GM21619 (cell line): Measurements from ENCODE around the gene BRI3BP.
"Not testable (repeated sequence)": the region's sequence is repeated elsewhere in the genome, so short reads cannot be mapped to it uniquely, and the experiment has no call there.

Experiments
- ATAC-seq: cut with Tn5 transposase; IDR thresholded peaks from one replicate; pipeline ENCODE4 v1.9.1; 2021; ENCODE audit not compliant: unreplicated experiment

Gene BRI3BP

DNA sequence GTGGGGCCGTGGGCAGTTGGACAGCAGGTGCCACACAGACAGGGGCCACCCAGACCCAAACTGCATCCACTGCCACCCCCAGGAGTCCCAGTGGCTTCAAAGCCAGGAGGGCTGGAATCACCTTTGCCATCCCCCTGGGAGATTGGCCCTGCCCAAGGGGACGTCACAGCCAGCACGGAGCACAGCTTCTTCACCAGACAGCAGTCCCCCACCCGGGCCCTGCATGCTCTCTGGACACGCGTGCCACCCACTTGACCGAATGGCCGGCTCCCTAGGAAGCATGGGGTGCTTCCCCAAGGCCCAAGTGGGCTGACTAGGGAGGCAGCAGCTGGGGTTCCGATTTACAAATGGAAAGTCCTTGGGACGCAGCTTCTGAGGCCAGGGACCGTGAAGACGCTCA lies 21.8 kb upstream of the BRI3BP start:
- no peak for ATAC-seq

DNA sequence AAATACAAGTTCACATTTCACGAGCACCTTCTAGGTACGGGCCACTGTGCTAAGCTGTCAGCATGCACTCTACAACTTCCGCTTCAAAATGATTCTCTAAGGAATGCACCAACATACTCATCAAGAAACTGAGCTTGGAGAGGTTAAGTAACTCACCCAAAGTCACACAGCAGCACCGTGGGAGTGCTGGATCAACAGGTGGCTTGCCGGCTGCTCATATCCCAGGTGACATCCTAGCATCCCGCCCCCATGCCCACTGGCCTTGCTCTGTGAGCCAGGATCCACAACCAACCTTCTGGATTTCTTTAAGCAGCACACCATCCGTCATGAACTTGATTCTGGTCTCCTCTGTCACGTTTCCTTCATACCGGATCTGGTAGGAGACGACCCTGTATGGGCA lies 21.2 kb upstream of the BRI3BP start:
- no peak for ATAC-seq

DNA sequence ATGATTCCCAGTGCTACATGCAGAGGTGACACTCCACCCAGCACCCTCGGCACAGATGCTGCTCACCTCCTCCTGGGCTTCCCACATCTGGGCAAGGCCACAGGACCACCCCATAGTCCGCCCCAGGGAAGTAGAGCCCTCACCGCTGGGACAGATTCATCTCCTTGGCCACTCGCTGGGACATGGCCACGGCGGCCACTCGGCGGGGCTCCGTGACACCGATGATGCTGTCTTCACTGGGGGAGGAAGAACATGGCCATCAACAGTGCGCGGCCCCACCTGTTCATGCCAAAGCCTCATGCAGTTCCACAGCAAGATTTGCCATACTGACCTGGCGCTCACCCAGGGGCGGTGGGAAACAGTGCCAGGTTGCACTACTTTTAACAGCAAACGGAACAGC lies 18.2 kb upstream of the BRI3BP start:
- ATAC-seq, result no peak

DNA sequence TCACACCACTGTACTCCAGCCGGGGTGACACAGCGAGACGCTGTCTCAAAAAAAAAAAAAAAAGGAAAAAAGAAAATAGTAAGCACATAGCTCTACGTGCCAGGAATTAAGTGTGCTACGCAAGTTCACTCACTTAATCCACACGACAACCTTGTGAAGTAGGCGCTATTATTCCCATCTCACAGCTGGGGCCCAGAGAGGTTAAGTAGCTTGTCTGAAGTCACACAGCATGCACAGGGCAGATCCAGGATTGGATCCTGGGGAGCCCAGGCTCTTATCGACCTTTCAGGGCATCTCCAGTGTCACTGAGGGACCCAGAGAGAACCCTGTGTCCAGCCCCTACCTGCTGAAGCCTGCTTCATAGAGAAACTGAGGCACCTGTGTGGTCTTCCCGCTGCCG lies 16.4 kb upstream of the BRI3BP start:
- no peak for ATAC-seq

DNA sequence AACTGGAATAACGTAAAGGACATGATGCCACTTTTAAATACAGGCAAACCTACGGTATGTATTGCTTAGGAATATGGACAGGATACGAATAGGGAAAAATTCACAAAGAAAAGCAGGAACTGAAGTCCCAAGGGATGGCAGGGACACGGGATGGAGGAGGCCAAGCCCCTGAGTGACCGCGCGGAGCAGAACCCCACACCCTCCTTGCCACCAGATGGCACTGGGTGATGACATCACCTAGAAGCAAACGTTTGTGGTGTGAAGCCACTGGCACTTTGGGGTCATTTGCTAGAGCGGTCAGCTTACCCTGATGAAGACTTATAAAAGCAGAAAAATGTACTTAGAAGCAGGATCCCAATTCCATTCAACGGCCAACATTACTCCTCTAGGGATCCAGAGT lies 13.9 kb upstream of the BRI3BP start:
- ATAC-seq, result no peak

DNA sequence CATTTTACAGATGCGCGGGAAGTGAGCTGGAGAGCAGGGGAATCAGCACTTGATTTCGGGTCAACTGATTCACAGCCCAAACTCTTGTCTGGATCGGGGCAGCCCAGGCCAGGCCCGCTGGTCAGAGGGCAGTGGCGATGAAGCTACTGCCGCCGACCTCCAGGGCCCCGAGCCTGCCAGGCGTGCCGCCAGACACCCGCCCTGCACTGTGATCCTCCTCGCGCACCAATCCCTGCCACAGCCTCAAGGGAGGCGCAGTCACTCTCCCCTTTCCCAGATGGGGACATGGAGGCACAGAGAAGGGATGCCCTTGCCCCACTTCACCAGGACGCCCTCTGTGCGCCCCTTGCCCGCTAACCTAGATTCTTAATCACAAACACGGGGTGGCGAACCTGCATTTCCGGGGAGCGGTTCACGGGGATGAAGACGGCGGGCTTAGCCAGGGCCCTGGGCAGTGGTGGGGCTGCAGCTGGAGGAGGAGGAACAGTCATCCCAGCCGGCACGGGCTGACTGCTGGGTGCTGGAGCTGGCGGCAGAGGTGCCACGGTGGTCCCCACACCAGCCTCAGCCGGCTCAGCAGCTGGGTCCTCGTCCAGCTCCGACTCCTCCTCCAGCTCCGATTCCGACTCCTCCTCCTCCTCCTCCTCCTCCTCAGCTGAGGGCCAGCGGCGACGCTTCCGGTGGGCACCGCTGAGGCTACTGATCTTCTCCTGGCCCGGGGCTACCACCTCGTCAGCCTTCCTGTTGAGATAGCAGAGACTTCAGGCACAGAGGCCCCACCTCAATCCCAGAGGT lies 13.2 kb upstream of the BRI3BP start:
- no peak for ATAC-seq

DNA sequence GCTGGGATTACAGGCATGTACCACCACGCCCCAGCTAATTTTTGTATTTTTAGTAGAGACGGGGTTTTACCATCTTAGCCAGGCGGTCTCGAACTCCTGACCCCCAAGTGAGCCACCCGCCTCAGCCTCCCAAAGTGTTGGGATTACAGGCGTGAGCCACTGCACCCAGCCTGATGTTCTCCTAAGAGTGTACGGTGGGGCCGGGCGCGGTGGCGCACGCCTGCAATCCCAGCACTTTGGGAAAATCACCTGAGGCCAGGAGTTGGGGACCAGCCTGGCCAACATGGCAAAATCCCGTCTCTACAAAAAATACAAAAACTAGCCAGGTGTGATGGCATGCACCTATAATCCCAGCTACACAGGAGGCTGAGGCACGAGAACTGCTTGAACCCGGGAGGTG lies 6.6 kb upstream of the BRI3BP start:
- ATAC-seq, result not testable (repeated sequence)

DNA sequence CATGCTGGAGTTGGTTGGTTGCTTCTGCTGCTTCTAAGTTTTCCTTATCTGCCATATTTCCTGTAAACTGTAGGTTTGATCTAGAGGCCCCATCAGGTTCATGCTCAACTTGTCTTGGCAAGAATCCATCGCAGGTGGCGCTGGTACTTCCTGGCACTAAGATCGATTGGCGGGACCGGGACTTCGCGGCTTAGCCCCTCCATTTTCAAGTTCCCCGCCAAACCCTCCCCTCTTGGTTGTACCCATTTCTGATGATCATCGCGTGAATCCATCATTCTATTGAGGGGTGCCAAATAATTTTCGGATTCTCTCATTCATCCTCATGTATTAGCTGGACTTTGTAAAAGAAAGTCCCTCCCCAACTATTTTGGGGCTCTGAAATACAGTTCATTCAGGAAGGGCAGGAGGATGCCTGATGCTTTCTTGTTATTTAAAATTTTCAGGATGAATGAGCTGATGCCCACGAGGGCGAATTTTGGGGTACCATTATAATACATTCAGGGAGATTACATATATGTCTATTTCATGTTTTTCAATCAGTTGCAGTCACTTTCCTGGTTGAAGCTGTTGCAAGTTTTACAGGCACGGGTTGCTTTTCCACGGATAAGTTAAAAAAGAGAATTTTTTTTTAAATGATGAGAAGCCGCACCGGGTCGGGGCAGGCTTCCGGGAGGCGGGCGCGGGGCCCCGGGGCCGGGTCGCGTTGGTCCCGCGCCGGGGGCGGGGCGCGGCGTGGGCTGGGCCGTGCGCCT lies 395 bp upstream of the BRI3BP start:
- peak; percentile 26 for ATAC-seq

DNA sequence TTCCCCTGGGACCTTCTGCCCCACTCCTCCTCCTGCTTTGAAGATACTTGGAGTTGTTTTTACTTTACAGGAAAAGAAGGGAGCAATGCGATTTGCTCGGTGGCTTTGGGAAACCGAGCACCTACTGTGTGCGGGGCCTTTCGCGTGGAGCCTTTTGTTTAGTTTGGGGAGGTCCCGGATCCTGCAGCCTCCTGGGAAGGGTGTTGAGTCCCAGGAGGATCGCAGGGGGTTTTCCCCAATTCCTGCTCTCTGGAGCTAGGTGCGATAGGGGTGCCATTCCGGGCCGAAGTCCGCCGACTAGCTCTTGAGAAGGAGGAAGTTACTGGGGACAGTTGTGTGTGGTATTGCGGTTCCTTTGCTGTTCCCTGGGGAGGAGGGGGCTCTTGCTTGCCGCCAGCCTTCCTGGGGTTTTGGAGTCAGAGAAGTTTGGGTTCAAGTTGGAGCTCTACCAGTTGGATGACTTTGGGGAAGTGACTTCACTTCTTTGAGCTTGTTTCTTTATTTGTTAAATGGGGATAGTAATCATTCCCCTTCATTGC lies 1.1 kb downstream of the BRI3BP start:
- ATAC-seq, result peak; percentile 30

DNA sequence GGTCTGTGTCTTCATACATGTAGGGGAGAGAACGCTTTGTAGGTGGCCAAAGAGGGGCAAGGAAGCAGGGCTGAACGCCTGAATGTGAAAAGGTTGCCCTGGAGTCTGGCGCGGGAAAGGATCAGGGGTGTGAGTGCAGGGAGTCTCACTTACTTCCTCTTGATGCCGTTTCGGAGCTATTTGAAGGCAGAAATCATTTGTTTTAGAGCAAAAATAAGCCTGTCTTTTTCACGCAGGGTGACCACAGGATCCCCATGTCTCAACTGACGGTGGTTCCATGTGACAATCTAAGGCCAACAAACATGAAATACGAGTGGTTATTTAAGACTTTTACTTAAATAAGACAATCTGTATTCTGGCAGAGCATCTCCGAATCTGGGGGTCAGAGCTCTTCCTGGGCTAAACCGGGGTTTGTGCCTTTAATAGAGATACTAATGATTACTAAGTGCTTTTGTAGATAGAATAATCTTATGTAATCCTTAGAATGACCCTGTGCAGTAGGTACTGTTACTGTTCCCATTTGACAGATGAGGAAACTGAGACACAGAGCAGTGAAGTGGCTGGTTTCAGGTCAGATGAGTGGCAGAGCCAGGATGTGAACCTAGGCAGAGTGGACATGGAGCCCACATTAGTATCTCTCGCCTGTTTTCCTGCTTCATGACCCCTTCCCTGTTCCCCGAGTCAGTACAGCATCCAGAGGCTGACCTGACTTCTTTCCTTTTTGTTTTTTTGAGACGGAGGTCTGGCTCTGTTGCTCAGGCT lies 1.9 kb downstream of the BRI3BP start:
- no peak for ATAC-seq

DNA sequence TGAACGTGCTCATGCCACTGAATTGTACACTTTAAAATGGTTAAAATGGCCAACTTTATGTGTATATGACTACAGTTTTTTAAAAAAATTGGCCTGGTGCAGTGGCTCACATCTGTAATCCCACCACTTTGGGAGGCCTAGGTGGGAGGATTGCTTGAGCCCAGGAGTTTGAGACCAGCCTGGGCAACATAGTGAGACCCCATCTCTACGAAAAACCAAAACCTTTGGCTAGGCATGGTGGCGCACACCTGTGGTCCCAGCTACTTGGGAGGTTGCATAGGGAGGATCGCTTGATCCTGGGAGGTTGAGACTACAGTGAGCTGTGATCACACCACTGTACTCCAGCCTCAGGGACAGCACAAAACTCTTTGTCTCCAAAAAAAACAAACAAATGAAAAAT lies 5.3 kb downstream of the BRI3BP start:
- no peak for ATAC-seq

DNA sequence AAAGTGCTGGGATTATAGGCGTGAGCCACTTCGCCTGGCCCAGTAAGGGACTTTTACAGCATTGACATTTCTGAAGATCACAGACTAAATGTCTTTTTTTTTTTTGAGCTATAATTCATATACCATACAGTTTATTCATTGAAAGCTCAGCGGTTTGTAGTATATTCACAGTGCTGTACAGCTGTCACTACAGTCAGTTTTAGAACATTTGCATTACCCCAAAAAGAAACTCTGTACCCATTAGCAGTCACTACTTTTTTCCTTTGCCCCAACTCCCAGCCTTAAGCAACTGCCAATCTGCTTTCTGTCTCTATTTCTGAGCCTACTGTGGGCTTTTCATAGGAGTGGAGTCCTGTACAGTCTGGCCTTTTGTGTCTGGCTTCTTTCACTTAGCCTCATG lies 8.2 kb downstream of the BRI3BP start:
- no peak for ATAC-seq

DNA sequence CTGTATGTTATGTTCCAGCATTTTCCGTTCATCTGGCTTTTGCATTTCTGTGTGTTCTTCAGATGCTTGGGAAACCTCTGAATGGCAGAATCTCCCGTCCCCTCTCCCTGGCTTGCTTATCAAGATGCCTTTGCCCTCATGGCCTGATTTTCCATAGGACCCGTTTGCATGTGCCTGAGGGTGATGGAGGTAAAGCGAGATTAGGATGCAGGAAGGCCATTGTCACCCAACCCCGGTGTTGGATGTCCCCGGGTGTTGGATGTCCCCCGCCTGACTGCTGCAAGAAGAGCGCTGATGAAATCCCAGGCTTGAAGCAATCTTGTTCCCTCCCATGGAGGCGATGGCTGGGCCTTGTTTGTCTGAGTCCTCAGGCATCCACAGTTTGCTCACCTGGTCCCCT lies 9.6 kb downstream of the BRI3BP start:
- no peak for ATAC-seq

DNA sequence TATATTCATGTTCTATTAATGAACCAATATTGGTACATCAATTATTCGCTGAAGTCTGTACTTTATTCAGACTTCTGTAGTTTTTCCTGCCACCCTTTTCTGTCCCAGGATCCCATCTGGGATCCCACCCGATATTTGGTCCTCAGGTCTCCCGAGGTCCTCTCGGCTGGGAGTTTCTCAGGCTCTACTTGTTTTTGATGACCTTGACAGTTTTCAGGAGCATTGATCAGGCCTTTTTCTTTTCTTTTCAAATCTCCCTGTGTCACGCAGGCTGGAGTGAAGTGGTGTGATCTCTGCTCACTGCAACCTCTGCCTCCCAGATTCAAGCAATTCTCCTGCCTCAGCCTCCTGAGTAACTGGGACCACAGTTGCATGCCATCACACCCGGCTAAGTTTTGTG lies 11.2 kb downstream of the BRI3BP start:
- ATAC-seq, result no peak

DNA sequence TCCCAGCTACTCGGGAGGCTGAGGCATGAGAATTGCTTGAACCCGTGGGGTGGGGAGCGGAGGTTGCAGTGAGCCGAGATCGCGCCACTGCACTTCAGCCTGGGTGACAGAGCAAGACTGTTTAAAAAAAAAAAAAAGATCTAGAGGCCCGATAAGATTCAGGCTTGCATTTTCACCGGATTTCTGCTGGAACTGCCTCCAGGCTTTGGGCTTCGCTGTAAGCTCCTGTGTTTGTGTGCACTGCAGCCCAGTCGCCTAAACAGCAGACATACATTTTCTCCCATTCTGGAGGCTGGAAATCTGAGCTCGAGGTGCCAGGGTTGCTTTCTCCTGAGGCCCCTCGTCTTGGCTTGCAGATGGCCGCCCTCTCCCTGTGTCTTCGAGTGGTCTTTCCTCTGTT lies 12.2 kb downstream of the BRI3BP start:
- no peak for ATAC-seq

DNA sequence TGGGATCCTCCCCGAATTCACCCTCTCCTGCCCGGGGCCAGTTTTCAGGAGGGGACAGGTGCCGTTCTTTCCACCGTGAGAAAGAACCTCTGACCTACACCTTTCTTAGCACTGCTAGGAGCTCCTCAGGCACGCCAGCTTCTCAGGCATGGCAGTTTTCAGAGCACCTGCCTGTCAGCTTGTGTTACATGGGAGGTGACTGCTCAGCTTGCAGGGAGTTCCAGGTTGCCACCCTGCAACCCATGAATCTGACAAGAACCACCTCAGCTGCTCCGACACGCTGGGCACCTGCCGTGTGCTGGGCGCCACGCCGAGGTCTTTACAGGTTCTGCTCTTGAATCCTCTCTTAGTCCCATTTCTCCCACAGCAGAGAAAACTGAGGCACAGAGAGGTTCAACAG lies 12.9 kb downstream of the BRI3BP start:
- ATAC-seq, result no peak

DNA sequence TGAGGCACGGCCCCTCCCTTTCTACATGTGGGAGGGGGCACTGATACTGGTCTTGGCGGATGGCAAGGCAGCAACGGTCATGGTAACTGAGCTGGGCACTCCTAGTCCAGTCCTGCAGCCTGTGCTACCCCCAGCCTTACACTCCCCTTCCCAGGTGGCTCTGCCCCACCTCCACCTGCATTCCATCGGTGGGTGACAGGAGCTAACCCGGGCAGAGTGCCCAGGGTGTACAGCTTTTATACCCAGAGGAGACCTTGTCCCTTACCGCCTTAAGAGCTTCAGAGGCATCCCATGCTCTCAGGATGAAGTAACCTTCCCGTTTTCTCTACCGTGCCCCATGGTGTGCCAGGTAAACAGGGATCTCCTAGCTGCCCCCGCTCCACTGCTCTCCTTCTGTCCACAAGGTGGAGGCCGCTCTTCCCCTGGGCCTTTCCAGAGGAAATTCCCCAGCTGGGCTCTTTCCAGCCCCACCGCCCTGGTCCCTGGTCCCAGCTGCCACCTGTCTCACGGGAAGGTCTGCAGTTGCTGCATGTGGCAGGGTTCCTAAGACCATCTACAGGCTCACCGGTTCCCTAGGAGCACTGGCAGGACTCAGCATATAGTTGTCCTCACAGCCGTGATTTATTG lies 20.5 kb downstream of the BRI3BP start:
- no peak for ATAC-seq

DNA sequence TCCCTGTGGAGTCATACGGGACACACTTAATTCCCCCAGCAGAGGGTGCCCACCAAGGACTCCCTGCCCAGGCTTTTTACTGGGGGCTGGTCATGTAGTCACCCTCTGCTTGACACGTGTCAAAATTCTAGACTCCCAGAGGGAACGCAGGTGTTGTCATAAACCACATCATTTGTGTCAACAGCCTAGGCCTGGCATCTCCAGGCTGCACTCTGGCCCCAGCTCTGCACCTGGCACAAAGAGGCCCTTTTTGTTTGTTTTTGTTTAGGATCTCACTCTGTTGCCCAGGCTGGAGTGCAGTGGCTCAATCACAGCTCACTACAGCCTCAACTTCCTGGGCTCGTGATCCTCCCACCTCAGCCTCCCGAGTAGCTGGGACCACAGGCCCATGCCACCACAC lies 21.1 kb downstream of the BRI3BP start:
- no peak for ATAC-seq

DNA sequence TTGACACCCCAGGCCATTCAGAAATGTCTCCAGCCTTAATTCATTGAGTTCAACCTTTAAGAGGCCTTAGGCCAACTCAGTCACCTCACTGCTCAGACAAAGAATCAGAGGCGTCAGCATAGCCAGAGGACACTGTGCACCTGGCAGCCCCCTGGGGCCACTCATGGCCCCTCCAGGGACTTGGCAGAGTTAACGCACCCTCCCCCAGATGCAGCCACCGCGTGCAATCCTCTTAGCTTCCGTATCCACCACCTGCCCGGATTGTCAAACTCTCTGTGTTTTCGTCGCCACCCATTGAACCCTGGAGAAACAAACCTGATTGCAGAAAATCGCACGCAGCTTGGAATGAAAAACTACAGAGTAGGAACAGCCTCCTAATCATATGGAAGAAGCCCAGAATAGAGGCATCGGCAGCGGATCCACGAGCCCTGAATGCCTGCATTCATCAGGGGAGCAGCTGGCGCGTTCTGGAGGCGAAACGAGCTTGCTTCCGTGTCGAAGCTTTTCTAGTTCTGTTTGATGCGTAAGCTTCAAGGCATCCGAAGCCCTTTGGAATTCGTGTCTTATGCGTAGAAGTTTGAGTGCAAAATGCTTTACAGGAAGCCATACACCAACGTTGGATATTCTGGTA lies 22.4 kb downstream of the BRI3BP start:
- no peak for ATAC-seq

DNA sequence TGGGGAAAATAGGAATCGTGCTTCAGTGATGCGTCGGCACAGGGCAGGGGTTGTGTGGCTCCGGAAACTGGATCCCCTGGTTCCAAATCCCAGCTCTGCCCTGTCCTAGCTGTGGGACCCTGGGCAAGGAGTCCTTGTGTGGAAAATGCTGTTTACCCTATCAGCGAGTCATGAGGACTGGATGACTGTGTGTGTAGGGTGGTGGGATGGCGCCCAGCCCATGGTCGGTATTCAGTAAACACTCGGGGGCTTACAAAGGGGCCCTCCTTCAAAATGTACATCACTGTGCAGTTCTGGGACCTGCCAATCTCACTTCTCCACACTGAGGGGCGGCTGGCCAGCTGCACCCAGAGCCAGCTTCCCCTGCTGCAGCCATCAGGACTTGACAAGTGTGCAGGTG lies 24.4 kb downstream of the BRI3BP start:
- ATAC-seq, result no peak

DNA sequence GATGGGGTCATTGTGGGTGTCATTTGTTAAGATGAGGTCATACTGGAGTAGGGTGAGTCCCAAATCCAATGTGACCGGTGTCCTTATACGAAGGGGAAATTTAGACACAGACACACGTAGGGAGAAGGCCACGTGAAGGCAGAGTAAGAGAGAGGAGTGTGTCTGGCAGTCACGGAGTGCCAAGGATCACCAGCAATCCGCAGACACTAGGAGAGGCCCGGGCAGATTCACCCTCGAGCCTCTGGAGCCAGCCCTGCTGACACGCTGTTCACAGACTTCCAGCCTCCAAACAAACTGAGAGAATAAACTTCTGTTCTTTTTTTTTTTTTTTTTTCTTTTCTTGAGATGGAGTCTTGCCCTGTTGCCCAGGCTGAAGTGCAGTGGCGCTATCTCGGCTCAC lies 24.9 kb downstream of the BRI3BP start:
- ATAC-seq, result no peak
